Panc1 (cell line): ENCODE measurements around the gene DAPP1. TPM values are rescaled to one million over a fixed set of nuclear protein-coding genes. Genes with fewer than 3 reads are reported as not detected.

Experiments used
- ATAC-seq: fragments of 200-7000 bp; cut with Tn5 transposase; 2 replicates; pipeline ENCODE4 v1.9.1; 2020; ENCODE audit warnings: mild to moderate bottlenecking, moderate library complexity
- BruUV-seq: library from RNA; stranded (reverse); fragments of 400-500 nt; replicated peaks from 2 replicates; lab custom pipeline; 2021; lab: Mats Ljungman, UMichigan
- CTCF ChIA-PET: fragments of 300-600 bp; sonication (Branson Sonifier 250); formaldehyde crosslinking; loops from one replicate; lab custom pipeline; 2022; ENCODE audit warnings: antibody characterized with exemption; lab: Charles Lee
- POLR2A ChIA-PET: fragments of 300-600 bp; sonication (Branson Sonifier 250); formaldehyde crosslinking; loops from one replicate; lab custom pipeline; 2022; ENCODE audit warnings: antibody characterized with exemption; lab: Charles Lee
- DNase-seq: peaks from one replicate; pipeline ENCODE4 v3.0.0-alpha.2; 2010; ENCODE audit warnings: low read depth, low spot score
- H3K27ac ChIP-seq: 2 replicates; pipeline ENCODE4 v1.5.1; 2011; ENCODE audit warnings: mild to moderate bottlenecking, low read length, inconsistent platforms
- H3K27me3 ChIP-seq: fragments of 200-500 bp; sonication (Bioruptor generic); 2 replicates; pipeline ENCODE4 v1.6.0; 2014; ENCODE audit warnings: low read length, inconsistent platforms; ENCODE audit not compliant: control insufficient read depth, insufficient read depth
- H3K36me3 ChIP-seq: fragments of 200-500 bp; sonication (Bioruptor generic); 2 replicates; pipeline ENCODE4 v1.5.1; 2014; ENCODE audit warnings: inconsistent platforms, mild to moderate bottlenecking, low read length, moderate library complexity; ENCODE audit not compliant: control insufficient read depth, insufficient read depth
- H3K4me1 ChIP-seq: 2 replicates; pipeline ENCODE4 v1.5.1; 2011; ENCODE audit warnings: inconsistent platforms, mild to moderate bottlenecking, low read length, moderate library complexity; ENCODE audit not compliant: control insufficient read depth, insufficient read depth
- H3K4me3 ChIP-seq, 2 experiments: 2 replicates each; pipeline ENCODE4 v1.5.1; 2011 to 2012; ENCODE audit warnings: low read depth in 2 of 2, low read length in 2 of 2, mild to moderate bottlenecking in 2 of 2, inconsistent platforms in 1 of 2, moderate library complexity in 1 of 2
- H3K9me3 ChIP-seq: fragments of 200-500 bp; sonication (Bioruptor generic); 2 replicates; pipeline ENCODE4 v1.5.1; 2014; ENCODE audit warnings: low read depth, mild to moderate bottlenecking, inconsistent platforms, low read length, moderate library complexity; ENCODE audit not compliant: control insufficient read depth, insufficient read depth
- CTCF ChIP-seq: fragments of 450-650 bp; IDR thresholded peaks from 2 replicates; pipeline ENCODE4 v1.5.1; 2017; ENCODE audit warnings: mild to moderate bottlenecking
- POLR2AphosphoS5 ChIP-seq: IDR thresholded peaks from 2 replicates; pipeline ENCODE4 v1.6.1; 2012; ENCODE audit warnings: mild to moderate bottlenecking, low read depth, low read length, moderate library complexity
- REST ChIP-seq, 2 experiments: IDR thresholded peaks; 2 replicates each; pipeline ENCODE4 v1.6.1; 2011 to 2012; ENCODE audit warnings: low read depth in 2 of 2, control low read depth in 1 of 2, low read length in 1 of 2, mild to moderate bottlenecking in 1 of 2, moderate library complexity in 1 of 2; ENCODE audit not compliant: insufficient read depth in 1 of 2
- SIN3A ChIP-seq: IDR thresholded peaks from 2 replicates; pipeline ENCODE4 v1.6.1; 2012; ENCODE audit warnings: low read depth, mild to moderate bottlenecking, low read length, moderate library complexity, borderline replicate concordance; ENCODE audit not compliant: insufficient read depth
- TCF7L2 ChIP-seq: IDR thresholded peaks from 2 replicates; pipeline ENCODE4 v1.6.1; 2011; ENCODE audit warnings: mild to moderate bottlenecking, low read depth, low read length, inconsistent platforms
- in situ Hi-C: cut with HindIII; loops from 2 replicates; pipeline ENCODE4 v1.10.0; 2016; ENCODE audit warnings: low sequenced_read_pairs, low pct_unique_long_range_greater_than_20kb
- intact Hi-C: fragments of 100-400 bp; cut with micrococcal nuclease; formaldehyde crosslinking; loops from one replicate; pipeline ENCODE4 v1.10.0; 2022; ENCODE audit not compliant: unreplicated experiment
- total RNA-seq: library from RNA; stranded (reverse); gene quantifications from one replicate; pipeline ENCODE4 v1.2.1, GENCODE V29; 2021; ENCODE audit not compliant: unreplicated experiment

Gene DAPP1
- total RNA-seq, 1 experiment from 2014 or later, result not detected

DNA sequence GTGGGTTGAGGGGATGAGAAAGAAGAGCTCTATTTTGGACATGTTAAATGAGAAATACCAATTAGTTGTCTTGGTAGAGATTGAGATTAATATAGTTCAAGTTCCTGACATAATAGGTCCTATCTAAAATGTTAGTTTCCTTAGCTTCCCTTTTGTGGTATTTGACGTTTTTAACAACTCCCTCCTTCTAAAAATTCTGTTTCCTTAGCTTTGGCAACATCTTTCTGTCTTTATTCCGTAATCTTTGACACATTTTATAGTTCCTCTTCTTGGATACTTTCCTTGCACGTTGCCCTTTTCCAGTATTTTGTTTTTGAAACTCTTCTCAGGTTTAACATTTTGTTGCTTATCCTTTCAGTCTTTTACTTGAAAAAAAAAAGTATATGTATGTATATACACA lies 40.7 kb downstream of the DAPP1 start:
- Histone ChIP-seq H3K27me3 (no peaks in the 10 kb centered on the region; the same call in none of the 2 replicates), H3K4me3 (no peak overlapping the region), H3K9me3 (no peaks in the 10 kb centered on the region), H3K4me1 (no peaks in the 10 kb centered on the region), H3K27ac (no peak overlapping the region), H3K36me3 (no peaks in the 10 kb centered on the region; the same call in 1 of the 2 replicates)
- TF ChIP-seq CTCF (no peak), SIN3A (no peak), POLR2AphosphoS5 (no peak), REST (IDR thresholded peaks at IDR 0.05; ENCODE audit: insufficient read depth in 1 of 2, low read depth in 2 of 2, low read length in 1 of 2) (no peak), TCF7L2 (no peak)
- in situ Hi-C loops, result no loop called here
- ATAC-seq (no peak), DNase-seq (no peak)
- intact Hi-C loops, result no loop called here
- ChIA-PET CTCF (no interaction called here), POLR2A (no interaction called here)
- BruUV-seq, result no TSS peak

DNA sequence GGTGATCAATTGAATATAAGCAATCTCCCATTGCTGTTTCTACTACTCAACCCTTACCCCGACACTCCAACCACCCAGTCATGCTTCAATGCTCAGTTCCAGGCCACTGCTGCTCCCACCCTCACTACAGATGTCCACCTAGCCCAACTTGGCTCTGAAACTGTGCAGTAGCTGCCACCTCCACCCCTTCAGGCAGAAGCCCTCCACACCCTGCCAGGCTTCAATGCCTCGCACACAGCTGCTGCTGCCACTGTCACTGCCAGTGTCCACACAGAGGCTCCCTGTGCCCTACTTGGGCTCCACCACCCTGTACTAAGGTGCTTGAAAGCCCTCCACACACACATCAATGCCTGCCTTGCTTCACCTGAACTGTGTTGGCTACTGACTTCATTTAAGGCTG lies 43.0 kb downstream of the DAPP1 start:
- intact Hi-C loops (no loop called here), in situ Hi-C loops (no loop called here)
- H3K27me3 ChIP-seq, result no peaks in the 10 kb centered on the region; the same call in none of the 2 replicates
- ATAC-seq (no peak), DNase-seq (no peak)
- no peak overlapping the region for H3K4me3 ChIP-seq
- ChIA-PET POLR2A (no interaction called here), CTCF (no interaction called here)
- no peaks in the 10 kb centered on the region for H3K4me1 ChIP-seq
- BruUV-seq, result no TSS peak
- no peaks in the 10 kb centered on the region for H3K9me3 ChIP-seq
- no peak for TF ChIP-seq CTCF
- no peak for TF ChIP-seq REST (IDR thresholded peaks at IDR 0.05; ENCODE audit: insufficient read depth in 1 of 2, low read depth in 2 of 2, low read length in 1 of 2)
- no peak for TF ChIP-seq TCF7L2
- no peak for TF ChIP-seq SIN3A
- TF ChIP-seq POLR2AphosphoS5, result no peak
- H3K27ac ChIP-seq, result no peak overlapping the region
- H3K36me3 ChIP-seq, result no peaks in the 10 kb centered on the region; the same call in 1 of the 2 replicates
